Loucy (cell line): ENCODE measurements around the gene CDKL4.

Experiments used
- H2AFZ ChIP-seq: fragments of 200-600 bp; sonication (generic); 2 replicates; pipeline ENCODE4 v1.6.0; 2016; ENCODE audit warnings: antibody characterized with exemption, mild to moderate bottlenecking, low read length, moderate library complexity
- H3F3A ChIP-seq: fragments of 200-600 bp; 2 replicates; pipeline ENCODE4 v1.6.0; 2016; ENCODE audit warnings: antibody characterized with exemption, low read depth, mild to moderate bottlenecking
- H3K27me3 ChIP-seq: fragments of 200-600 bp; sonication (generic); 2 replicates; pipeline ENCODE4 v1.6.1; 2014; ENCODE audit warnings: low read length, mild to moderate bottlenecking; ENCODE audit not compliant: insufficient read depth, poor library complexity, severe bottlenecking
- H3K36me3 ChIP-seq: fragments of 200-600 bp; sonication (generic); 2 replicates; pipeline ENCODE4 v1.6.1; 2016; ENCODE audit warnings: low read length; ENCODE audit not compliant: insufficient read depth
- H3K4me1 ChIP-seq: fragments of 200-600 bp; sonication (generic); 2 replicates; pipeline ENCODE4 v1.5.1; 2014; ENCODE audit warnings: low read length, mild to moderate bottlenecking; ENCODE audit not compliant: insufficient read depth, poor library complexity, severe bottlenecking
- H3K4me2 ChIP-seq: fragments of 200-600 bp; sonication (generic); 2 replicates; pipeline ENCODE4 v1.6.0; 2014; ENCODE audit warnings: antibody characterized with exemption, low read length, low read depth, mild to moderate bottlenecking; ENCODE audit not compliant: poor library complexity, severe bottlenecking
- H3K4me3 ChIP-seq: fragments of 200-600 bp; sonication (generic); 2 replicates; pipeline ENCODE4 v1.5.1; 2014; ENCODE audit warnings: low read length, mild to moderate bottlenecking, mixed read lengths; ENCODE audit not compliant: poor library complexity, severe bottlenecking
- H3K79me2 ChIP-seq: fragments of 200-600 bp; sonication (generic); 2 replicates; pipeline ENCODE4 v1.6.1; 2014; ENCODE audit warnings: low read length; ENCODE audit not compliant: insufficient read depth
- H3K9ac ChIP-seq: fragments of 200-600 bp; sonication (generic); 2 replicates; pipeline ENCODE4 v1.6.0; 2014; ENCODE audit warnings: mild to moderate bottlenecking, low read depth, low read length, moderate library complexity; ENCODE audit not compliant: poor library complexity, severe bottlenecking
- H3K9me2 ChIP-seq: fragments of 200-600 bp; sonication (generic); replicated peaks from 2 replicates; pipeline ENCODE4 v1.6.1; 2016; ENCODE audit warnings: low read depth, low read length, mixed read lengths
- H3K9me3 ChIP-seq: fragments of 200-600 bp; sonication (generic); 2 replicates; pipeline ENCODE4 v1.6.1; 2014; ENCODE audit warnings: mild to moderate bottlenecking, antibody characterized with exemption, low read length, low read depth; ENCODE audit not compliant: insufficient read depth
- H4K20me1 ChIP-seq: fragments of 200-600 bp; sonication (generic); 2 replicates; pipeline ENCODE4 v1.6.0; 2014; ENCODE audit warnings: antibody characterized with exemption, low read length, mild to moderate bottlenecking; ENCODE audit not compliant: insufficient read depth, poor library complexity, severe bottlenecking
- EZH2phosphoT487 ChIP-seq: fragments of 200-600 bp; IDR thresholded peaks from 2 replicates; pipeline ENCODE4 v1.6.1; 2018; ENCODE audit warnings: antibody characterized with exemption, mild to moderate bottlenecking, moderate library complexity, borderline replicate concordance
- TF ChIP-seq, protein P1 (sequence below): fragments of 200-600 bp; sonication (generic); conservative IDR thresholded peaks from 2 replicates; pipeline ENCODE4 v1.5.1; 2014; ENCODE audit warnings: mild to moderate bottlenecking, antibody characterized with exemption, low read length

Gene CDKL4

DNA sequence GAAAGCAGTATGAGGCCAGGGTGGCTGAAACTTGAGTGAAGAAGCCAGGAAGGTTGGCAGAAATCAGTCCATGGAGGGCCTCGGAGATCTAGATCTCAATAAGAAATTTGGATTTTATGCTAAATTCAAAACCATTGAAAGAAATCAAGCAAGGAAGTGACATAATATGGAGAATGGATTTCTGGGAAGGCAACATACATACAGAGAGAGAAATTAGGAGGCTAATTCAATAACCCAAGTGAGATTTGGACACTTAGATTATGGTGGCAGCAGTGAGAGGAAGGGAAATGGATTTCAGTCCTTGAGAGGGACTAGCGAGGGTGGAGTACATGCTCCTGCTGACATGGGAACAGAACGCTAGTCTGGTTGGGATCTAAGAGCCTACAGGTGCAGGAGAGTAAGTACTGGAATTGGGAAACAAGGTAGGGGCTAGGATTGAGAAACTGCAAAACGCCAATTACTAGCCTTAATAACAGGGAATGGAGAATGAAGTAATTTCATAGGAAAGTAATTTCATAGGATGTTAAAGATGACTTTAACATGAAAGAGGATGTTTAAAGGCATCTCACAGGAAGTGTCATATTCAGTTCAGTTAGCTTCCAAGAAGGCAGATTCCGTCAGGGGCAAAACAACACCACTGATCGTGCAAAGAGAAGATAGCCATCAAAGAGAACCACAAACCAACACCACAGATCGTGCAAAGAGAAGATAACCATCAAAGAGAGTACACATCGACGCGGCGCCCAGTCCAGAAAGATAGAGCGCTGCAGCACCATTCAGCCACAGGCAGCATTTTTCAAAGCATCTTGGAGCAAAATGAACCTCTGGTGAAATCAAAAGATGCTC is 27.2 kb downstream of the CDKL4 start:
- Histone ChIP-seq H2AFZ (0 out of 2 replicates have a peak overlapping the region, but pooled peaks have one; percentile 10), H3K4me3 (peak overlapping the region; percentile 67), H3K27me3 (no peaks in the 10 kb centered on the region), H3K4me2 (peak overlapping the region; percentile 79), H3K4me1 (peaks cover 48% of the 10 kb centered on the region), H3F3A (peaks cover 11% of the 10 kb centered on the region), H4K20me1 (no peaks in the 10 kb centered on the region), H3K9me3 (no peaks in the 10 kb centered on the region), H3K9me2 (no peaks in the 10 kb centered on the region), H3K79me2 (no peaks in the 10 kb centered on the region), H3K36me3 (no peaks in the 10 kb centered on the region), H3K9ac (peak overlapping the region; percentile 56)
- peak; percentile 60; the same call in 1 of the 2 replicates for TF ChIP-seq EZH2phosphoT487
- TF ChIP-seq, protein P1, sequence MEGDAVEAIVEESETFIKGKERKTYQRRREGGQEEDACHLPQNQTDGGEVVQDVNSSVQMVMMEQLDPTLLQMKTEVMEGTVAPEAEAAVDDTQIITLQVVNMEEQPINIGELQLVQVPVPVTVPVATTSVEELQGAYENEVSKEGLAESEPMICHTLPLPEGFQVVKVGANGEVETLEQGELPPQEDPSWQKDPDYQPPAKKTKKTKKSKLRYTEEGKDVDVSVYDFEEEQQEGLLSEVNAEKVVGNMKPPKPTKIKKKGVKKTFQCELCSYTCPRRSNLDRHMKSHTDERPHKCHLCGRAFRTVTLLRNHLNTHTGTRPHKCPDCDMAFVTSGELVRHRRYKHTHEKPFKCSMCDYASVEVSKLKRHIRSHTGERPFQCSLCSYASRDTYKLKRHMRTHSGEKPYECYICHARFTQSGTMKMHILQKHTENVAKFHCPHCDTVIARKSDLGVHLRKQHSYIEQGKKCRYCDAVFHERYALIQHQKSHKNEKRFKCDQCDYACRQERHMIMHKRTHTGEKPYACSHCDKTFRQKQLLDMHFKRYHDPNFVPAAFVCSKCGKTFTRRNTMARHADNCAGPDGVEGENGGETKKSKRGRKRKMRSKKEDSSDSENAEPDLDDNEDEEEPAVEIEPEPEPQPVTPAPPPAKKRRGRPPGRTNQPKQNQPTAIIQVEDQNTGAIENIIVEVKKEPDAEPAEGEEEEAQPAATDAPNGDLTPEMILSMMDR: no peak

DNA sequence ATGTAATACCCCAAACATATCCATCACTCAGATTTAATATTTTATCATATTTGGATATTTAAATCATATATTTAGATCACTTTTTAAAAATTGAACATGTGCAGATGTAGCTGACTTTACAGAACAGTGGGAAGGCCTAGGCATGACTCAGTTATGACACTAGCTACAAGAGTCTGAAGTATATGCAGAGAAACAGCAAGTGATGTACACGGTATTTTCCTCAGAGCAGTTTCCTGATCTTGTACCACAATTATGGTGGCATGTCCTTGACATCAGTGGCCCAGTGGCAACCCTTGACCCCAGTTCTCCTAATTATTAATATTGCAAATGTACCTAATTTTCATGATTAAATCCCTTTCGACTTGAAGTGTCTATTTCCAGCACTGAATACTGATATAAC is 28.2 kb downstream of the CDKL4 start:
- H3K4me3 ChIP-seq: no peak overlapping the region
- H3K27me3 ChIP-seq: no peaks in the 10 kb centered on the region
- no peak overlapping the region for H2AFZ ChIP-seq
- H3K4me1 ChIP-seq: peaks cover 55% of the 10 kb centered on the region
- H4K20me1 ChIP-seq: no peaks in the 10 kb centered on the region
- no peaks in the 10 kb centered on the region for H3K79me2 ChIP-seq
- H3K9me3 ChIP-seq: no peaks in the 10 kb centered on the region
- peak overlapping the region; percentile 56 for H3K9ac ChIP-seq
- no peaks in the 10 kb centered on the region for H3K9me2 ChIP-seq
- H3K4me2 ChIP-seq: peak overlapping the region; percentile 79
- no peaks in the 10 kb centered on the region for H3K36me3 ChIP-seq
- H3F3A ChIP-seq: peaks cover 11% of the 10 kb centered on the region
- TF ChIP-seq, protein P1: no peak

DNA sequence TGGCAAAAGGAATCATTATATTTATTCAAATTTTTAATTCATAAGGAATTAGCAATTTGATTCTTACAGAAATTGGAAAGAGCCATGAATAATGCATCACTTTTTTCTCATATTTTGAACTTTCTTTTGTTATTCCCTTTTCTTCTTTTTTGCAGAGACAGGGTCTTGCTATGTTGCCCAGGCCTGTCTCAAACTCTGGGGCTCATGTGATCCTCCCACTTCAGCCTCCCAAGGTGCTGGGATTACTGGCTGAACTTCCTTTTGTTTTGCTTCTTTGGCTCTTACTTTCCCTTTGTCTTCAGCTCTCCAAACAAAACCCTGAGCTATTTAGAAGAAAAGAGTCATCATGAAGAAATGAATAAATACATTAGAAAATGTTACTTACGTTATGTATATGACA is 30.8 kb downstream of the CDKL4 start:
- TF ChIP-seq EZH2phosphoT487: no peak
- TF ChIP-seq, protein P1: no peak
- H2AFZ ChIP-seq: no peak overlapping the region
- H3K36me3 ChIP-seq: no peaks in the 10 kb centered on the region
- peaks cover 45% of the 10 kb centered on the region for H3K4me1 ChIP-seq
- no peaks in the 10 kb centered on the region for H3K27me3 ChIP-seq
- no peak overlapping the region for H3K9ac ChIP-seq
- H3K79me2 ChIP-seq: no peaks in the 10 kb centered on the region
- H3K4me2 ChIP-seq: no peak overlapping the region
- no peaks in the 10 kb centered on the region for H4K20me1 ChIP-seq
- no peak overlapping the region for H3K4me3 ChIP-seq
- H3K9me2 ChIP-seq: no peaks in the 10 kb centered on the region
- no peaks in the 10 kb centered on the region for H3K9me3 ChIP-seq
- peaks cover 9% of the 10 kb centered on the region for H3F3A ChIP-seq
